ENCODE results near the gene GJA3.

Gene GJA3

GRCh38 chr13:20093951-20094350, 66.9 kb downstream of the GJA3 start:
- H3K4me3 ChIP-seq (ENCODE audit: low read depth, low read length), result no peak overlapping the region
- TF ChIP-seq CTCF (IDR thresholded peaks at IDR 0.05; ENCODE audit: insufficient read depth, low read depth, low read length, missing control alignments), result no peak
- DNase-seq (ENCODE audit: low read depth), result no peak

GRCh38 chr13:20090349-20090748, 70.5 kb downstream of the GJA3 start:
- H3K4me3 ChIP-seq (ENCODE audit: low read depth, low read length), result no peak overlapping the region
- DNase-seq (ENCODE audit: low read depth), result no peak
- TF ChIP-seq CTCF (IDR thresholded peaks at IDR 0.05; ENCODE audit: insufficient read depth, low read depth, low read length, missing control alignments), result no peak
